ENCODE results near the gene GIPC2.

DNA sequence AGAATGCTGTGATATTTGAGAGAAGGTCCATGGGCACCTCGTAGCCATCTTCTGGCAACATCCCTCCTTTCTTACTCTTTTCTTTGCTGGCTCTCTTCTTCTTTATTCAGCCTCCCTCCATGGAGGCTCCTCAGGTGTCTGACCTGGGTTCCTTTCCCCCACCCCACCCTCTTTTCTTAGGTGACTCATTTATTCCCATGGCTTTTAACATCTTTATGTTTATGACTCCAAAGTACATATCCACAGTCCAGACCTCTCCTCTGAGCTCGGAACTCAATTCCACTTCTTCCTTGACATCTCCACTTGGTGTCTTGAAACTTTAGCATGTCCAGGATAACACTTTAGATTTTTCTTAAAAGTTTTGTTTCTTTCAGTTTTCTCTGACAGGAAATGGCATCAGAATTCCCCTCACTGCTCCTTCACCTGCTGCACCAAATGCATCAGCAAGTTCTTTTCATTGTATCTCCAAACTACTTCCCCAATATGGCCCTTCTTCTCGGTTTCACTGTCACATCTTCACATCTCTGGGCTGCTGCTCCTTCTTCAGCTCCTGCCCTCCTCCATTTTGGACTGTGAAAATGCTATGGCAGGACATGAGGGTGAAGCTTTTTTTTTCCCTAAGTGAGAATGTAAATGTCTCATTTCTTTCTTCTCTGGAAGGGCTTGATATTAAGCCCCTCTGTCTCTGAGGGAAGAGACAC lies 95.9 kb downstream of the GIPC2 start:
- TF ChIP-seq, protein P1, sequence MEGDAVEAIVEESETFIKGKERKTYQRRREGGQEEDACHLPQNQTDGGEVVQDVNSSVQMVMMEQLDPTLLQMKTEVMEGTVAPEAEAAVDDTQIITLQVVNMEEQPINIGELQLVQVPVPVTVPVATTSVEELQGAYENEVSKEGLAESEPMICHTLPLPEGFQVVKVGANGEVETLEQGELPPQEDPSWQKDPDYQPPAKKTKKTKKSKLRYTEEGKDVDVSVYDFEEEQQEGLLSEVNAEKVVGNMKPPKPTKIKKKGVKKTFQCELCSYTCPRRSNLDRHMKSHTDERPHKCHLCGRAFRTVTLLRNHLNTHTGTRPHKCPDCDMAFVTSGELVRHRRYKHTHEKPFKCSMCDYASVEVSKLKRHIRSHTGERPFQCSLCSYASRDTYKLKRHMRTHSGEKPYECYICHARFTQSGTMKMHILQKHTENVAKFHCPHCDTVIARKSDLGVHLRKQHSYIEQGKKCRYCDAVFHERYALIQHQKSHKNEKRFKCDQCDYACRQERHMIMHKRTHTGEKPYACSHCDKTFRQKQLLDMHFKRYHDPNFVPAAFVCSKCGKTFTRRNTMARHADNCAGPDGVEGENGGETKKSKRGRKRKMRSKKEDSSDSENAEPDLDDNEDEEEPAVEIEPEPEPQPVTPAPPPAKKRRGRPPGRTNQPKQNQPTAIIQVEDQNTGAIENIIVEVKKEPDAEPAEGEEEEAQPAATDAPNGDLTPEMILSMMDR (optimal IDR thresholded peaks at IDR 0.05 in 1 of 3, IDR thresholded peaks at IDR 0.05 in 1 of 3, conservative IDR thresholded peaks at IDR 0.05 in 1 of 3; ENCODE audit: extremely low read depth in 1 of 3, insufficient read depth in 2 of 3, low read length in 3 of 3) = no peak
- TF ChIP-seq EZH2 (IDR thresholded peaks at IDR 0.05; ENCODE audit: low read length) = no peak

All from keratinocyte (primary cell).